ENCODE measurements around the gene MVB12A.

DNA sequence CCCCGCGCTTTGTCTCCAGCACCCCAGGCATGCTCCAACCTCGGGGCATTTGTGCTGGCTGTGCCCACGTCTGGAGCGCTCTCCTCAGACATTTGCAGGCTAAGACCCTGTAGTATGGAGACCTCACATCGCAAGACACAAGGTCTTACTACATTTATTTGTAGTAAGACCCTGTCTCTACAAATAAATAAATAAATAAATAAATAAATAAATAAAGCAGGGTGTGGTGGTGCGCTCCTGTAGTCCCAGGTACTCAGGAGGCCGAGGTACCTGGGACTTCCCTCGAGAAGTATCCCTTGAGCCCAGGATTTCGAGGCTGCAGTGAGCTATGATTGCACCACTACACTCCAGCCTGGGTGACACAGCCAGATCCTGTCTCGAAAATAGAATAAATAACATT is 36.3 kb downstream of the MVB12A start:
- TF ChIP-seq, protein P1, sequence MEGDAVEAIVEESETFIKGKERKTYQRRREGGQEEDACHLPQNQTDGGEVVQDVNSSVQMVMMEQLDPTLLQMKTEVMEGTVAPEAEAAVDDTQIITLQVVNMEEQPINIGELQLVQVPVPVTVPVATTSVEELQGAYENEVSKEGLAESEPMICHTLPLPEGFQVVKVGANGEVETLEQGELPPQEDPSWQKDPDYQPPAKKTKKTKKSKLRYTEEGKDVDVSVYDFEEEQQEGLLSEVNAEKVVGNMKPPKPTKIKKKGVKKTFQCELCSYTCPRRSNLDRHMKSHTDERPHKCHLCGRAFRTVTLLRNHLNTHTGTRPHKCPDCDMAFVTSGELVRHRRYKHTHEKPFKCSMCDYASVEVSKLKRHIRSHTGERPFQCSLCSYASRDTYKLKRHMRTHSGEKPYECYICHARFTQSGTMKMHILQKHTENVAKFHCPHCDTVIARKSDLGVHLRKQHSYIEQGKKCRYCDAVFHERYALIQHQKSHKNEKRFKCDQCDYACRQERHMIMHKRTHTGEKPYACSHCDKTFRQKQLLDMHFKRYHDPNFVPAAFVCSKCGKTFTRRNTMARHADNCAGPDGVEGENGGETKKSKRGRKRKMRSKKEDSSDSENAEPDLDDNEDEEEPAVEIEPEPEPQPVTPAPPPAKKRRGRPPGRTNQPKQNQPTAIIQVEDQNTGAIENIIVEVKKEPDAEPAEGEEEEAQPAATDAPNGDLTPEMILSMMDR (conservative IDR thresholded peaks at IDR 0.05; ENCODE audit: low read length) = no peak
- no peak for TF ChIP-seq EZH2phosphoT487 (IDR thresholded peaks at IDR 0.05; ENCODE audit: borderline replicate concordance, low read depth, low read length)
